ENCODE data around the gene NBPF15. TPM values are rescaled to one million over a fixed set of nuclear protein-coding genes. Genes with fewer than 3 reads are reported as not detected.
"Not testable (repeated sequence)": the region's sequence is repeated elsewhere in the genome, so short reads cannot be mapped to it uniquely, and the experiment has no call there.

Gene NBPF15
- total RNA-seq, 1 donor from 2014 or later = 50.8 TPM

DNA sequence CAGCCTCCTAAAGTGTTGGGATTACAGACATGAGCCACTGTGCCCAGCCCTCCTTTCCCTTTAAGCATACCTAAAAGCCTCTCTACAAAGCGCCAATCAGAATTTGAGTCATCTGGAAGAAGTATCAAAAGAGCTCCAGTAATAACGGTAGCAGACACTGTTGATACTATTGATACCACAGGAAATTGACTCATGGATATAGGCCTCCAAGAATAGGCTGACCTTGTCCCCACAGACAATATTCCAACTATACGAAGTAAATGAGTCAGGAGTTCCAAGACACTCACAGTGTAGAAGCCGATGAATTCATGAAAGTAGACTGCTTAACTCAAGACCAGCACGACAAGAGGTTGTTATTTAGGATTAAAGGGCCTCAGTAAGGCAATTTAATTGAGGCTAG, 58.7 kb downstream of the NBPF15 start:
- intact Hi-C loops (cut with DNase I); DNase-seq (ENCODE audit: low spot score); ATAC-seq: not testable (repeated sequence)

GRCh38 chr1:144371651-144372050, 89.8 kb downstream of the NBPF15 start:
- DNase-seq (ENCODE audit: low spot score); ATAC-seq; intact Hi-C loops (cut with DNase I): not testable (repeated sequence)

Other genes starting within 250 kb of the NBPF15 start
- gene PPIAL4E, start 88.0 kb downstream of the NBPF15 start, total RNA-seq = not detected
- not detected for gene PPIAL4F, start 131.2 kb upstream of the NBPF15 start, total RNA-seq

All from sciatic nerve (tissue), 2 donors.